HL-60 (cell line): Measurements from ENCODE around the gene CACNA2D3.

Experiments
- CTCF ChIP-seq: IDR thresholded peaks from one replicate; pipeline ENCODE4 v1.5.1; 2011; ENCODE audit warnings: low read length, control low read depth, inconsistent platforms; ENCODE audit not compliant: insufficient read depth
- POLR2AphosphoS5 ChIP-seq: IDR thresholded peaks from 2 replicates; pipeline ENCODE4 v1.6.1; 2012; ENCODE audit warnings: low read depth
- REST ChIP-seq: IDR thresholded peaks from 2 replicates; pipeline ENCODE4 v1.6.1; 2012; ENCODE audit warnings: low read depth; ENCODE audit not compliant: insufficient replicate concordance
- SPI1 ChIP-seq: IDR thresholded peaks from 2 replicates; pipeline ENCODE4 v1.6.1; 2012; ENCODE audit warnings: low read depth, mild to moderate bottlenecking, borderline replicate concordance

- TF ChIP-seq POLR2AphosphoS5 (no peak), CTCF (no peak), REST (no peak), SPI1 (no peak)
These were observed 49.6 kb downstream of the CACNA2D3 start for GRCh38 chr3:54171951-54172350.
